Neuronal stem cell (in vitro differentiated cells): Measurements from ENCODE around the gene TLR2.
A peak's percentile ranks its signal among the peaks of the same experiment; 100 is the strongest.

Source experiments
- DNase-seq: peaks from one replicate; pipeline ENCODE4 v3.0.0-alpha.2; 2013; ENCODE audit warnings: low spot score
- H2AFZ ChIP-seq: one replicate; pipeline ENCODE4 v1.6.1; 2013; ENCODE audit warnings: mild to moderate bottlenecking, low read length, inconsistent platforms
- H2AK5ac ChIP-seq: 2 replicates; pipeline ENCODE4 v1.6.1; 2013; ENCODE audit warnings: low read depth, mild to moderate bottlenecking, inconsistent platforms, low read length, moderate library complexity, mixed read lengths
- H2BK120ac ChIP-seq: 2 replicates; pipeline ENCODE4 v1.6.1; 2013; ENCODE audit warnings: low read depth, mild to moderate bottlenecking, inconsistent platforms, low read length, moderate library complexity, mixed read lengths
- H2BK12ac ChIP-seq: one replicate; pipeline ENCODE4 v1.6.1; 2013; ENCODE audit warnings: low read length, inconsistent platforms
- H2BK15ac ChIP-seq: 2 replicates; pipeline ENCODE4 v1.6.1; 2013; ENCODE audit warnings: mild to moderate bottlenecking, low read length, inconsistent platforms, mixed read lengths
- H2BK5ac ChIP-seq: one replicate; pipeline ENCODE4 v1.6.1; 2013; ENCODE audit warnings: inconsistent platforms, mild to moderate bottlenecking, low read length, moderate library complexity
- H3K14ac ChIP-seq: one replicate; pipeline ENCODE4 v1.6.1; 2013; ENCODE audit warnings: low read length, inconsistent platforms
- H3K18ac ChIP-seq: 2 replicates; pipeline ENCODE4 v1.6.1; 2013; ENCODE audit warnings: low read length, inconsistent platforms
- H3K23ac ChIP-seq: 2 replicates; pipeline ENCODE4 v1.6.1; 2013; ENCODE audit warnings: low read depth, mild to moderate bottlenecking, mixed read lengths, low read length, inconsistent platforms; ENCODE audit not compliant: poor library complexity
- H3K27ac ChIP-seq: replicated peaks from 3 replicates; pipeline ENCODE4 v1.5.1; 2013; ENCODE audit warnings: low read length, inconsistent platforms
- H3K27me3 ChIP-seq, 3 experiments: 2 replicates each; pipeline ENCODE4 v1.6.1; 2013; ENCODE audit warnings: low read length in 3 of 3, mild to moderate bottlenecking in 2 of 3, inconsistent platforms in 1 of 3, low read depth in 1 of 3, mixed read lengths in 1 of 3, moderate library complexity in 1 of 3; ENCODE audit not compliant: control insufficient read depth in 3 of 3, insufficient read depth in 3 of 3
- H3K36me3 ChIP-seq, 2 donors: replicated peaks in 1 of 2; 2 replicates each; pipeline ENCODE4 v1.6.1; 2013; ENCODE audit warnings: low read length in 2 of 2; ENCODE audit not compliant: control insufficient read depth in 2 of 2, insufficient read depth in 2 of 2
- H3K4ac ChIP-seq: 2 replicates; pipeline ENCODE4 v1.6.1; 2013; ENCODE audit warnings: inconsistent platforms, mild to moderate bottlenecking, low read length, moderate library complexity
- H3K4me1 ChIP-seq, 2 donors: 1 replicate in 1 of 2; 2 replicates in 1 of 2; pipeline ENCODE4 v1.6.1; 2013; ENCODE audit warnings: low read length in 2 of 2, low read depth in 1 of 2; ENCODE audit not compliant: control insufficient read depth in 2 of 2, insufficient read depth in 1 of 2
- H3K4me2 ChIP-seq: one replicate; pipeline ENCODE4 v1.6.1; 2013; ENCODE audit warnings: mild to moderate bottlenecking, low read length, inconsistent platforms; ENCODE audit not compliant: insufficient read depth, poor library complexity, severe bottlenecking
- H3K4me3 ChIP-seq, 2 donors: 2 replicates each; pipeline ENCODE4 v1.5.1; 2013; ENCODE audit warnings: low read length in 2 of 2, mild to moderate bottlenecking in 2 of 2, inconsistent platforms in 1 of 2, moderate library complexity in 1 of 2
- H3K79me1 ChIP-seq: one replicate; pipeline ENCODE4 v1.6.1; 2013; ENCODE audit warnings: low read depth, mild to moderate bottlenecking, inconsistent platforms, low read length, moderate library complexity
- H3K9ac ChIP-seq: one replicate; pipeline ENCODE4 v1.6.1; 2013; ENCODE audit warnings: mild to moderate bottlenecking, low read depth, low read length, inconsistent platforms; ENCODE audit not compliant: poor library complexity
- H3K9me3 ChIP-seq, 2 donors: replicated peaks in 1 of 2; 2 replicates each; pipeline versions ENCODE3 to v1.6.1; 2013; ENCODE audit warnings: low read length in 2 of 2, mild to moderate bottlenecking in 2 of 2, inconsistent platforms in 1 of 2, low read depth in 1 of 2, mixed read lengths in 1 of 2, moderate library complexity in 1 of 2; ENCODE audit not compliant: control insufficient read depth in 2 of 2, insufficient read depth in 1 of 2
- H4K8ac ChIP-seq: one replicate; pipeline ENCODE4 v1.6.1; 2013; ENCODE audit warnings: low read depth, mild to moderate bottlenecking, inconsistent platforms, low read length, moderate library complexity
- H4K91ac ChIP-seq: one replicate; pipeline ENCODE4 v1.6.1; 2013; ENCODE audit warnings: low read length, low read depth, mild to moderate bottlenecking, inconsistent platforms; ENCODE audit not compliant: poor library complexity
- WGBS, 2 donors: extraction: QIAGEN DNeasy Blood & Tissue Kit; methylation state at CpG; one replicate each; pipeline ENCODE4 v1.1.7; 2013; ENCODE audit warnings: missing lambda C conversion rate in 2 of 2, mixed read lengths in 1 of 2; ENCODE audit not compliant: insufficient read length in 2 of 2, insufficient replicate concordance in 1 of 2; ENCODE audit errors: extremely low coverage in 2 of 2; 5-methylcytosine and 5-hydroxymethylcytosine counted together

TLR2 gene

DNA sequence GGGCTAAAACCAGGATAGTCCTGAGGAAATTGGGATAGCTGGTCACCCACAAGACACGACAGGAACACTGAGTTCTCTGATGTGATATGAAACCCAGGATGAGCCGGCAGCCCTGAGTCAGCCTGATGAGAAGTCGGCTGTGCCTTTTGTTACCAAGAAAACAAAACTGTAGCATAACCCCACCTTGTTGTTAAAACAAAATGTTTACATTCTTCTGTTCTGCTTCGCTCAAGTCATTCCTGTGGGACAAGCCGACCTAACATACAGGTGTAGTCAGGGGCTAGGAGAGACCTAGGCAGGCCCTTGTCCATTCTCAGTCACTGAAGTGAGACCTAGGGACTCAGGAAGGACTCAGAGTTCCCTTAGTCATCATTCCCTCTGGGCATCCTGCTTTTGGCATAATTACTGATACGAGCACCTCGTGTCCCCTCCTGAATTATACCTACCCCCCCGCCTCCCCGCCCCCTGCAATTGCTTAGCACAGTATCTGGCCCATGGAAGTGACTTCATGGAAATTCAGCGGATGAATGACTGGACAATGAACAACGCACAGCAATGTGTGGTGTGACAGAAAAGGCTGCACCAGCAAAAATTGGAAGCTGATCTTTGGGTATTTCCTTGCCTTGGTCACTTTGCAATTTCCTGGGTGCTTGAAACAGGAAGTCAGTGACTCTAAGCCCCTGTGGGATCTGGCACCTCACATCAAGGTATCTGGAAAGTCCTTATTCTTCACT, 31.9 kb upstream of the TLR2 start:
- H2BK120ac ChIP-seq = no peak overlapping the region
- no peak overlapping the region for H3K9ac ChIP-seq
- no peak overlapping the region for H4K8ac ChIP-seq
- H3K4me2 ChIP-seq = no peak overlapping the region
- no peak overlapping the region for H2BK5ac ChIP-seq
- H3K23ac ChIP-seq = no peak overlapping the region
- H3K9me3 ChIP-seq = no peaks in the 10 kb centered on the region
- DNase-seq = no peak
- H3K14ac ChIP-seq = no peak overlapping the region
- no peak overlapping the region for H3K4me3 ChIP-seq
- peaks cover 0 to 6% (median 0%) of the 10 kb centered on the region in 3 experiments for H3K27me3 ChIP-seq
- no peaks in the 10 kb centered on the region for H3K79me1 ChIP-seq
- H2BK15ac ChIP-seq = no peak overlapping the region
- no CpG with 5 or more reads among the region's 11 CpGs for WGBS, 2 donors
- H2AK5ac ChIP-seq = no peak overlapping the region
- no peak overlapping the region for H3K18ac ChIP-seq
- H2BK12ac ChIP-seq = no peak overlapping the region
- no peak overlapping the region for H3K27ac ChIP-seq
- no peaks in the 10 kb centered on the region for H3K36me3 ChIP-seq
- H4K91ac ChIP-seq = no peak overlapping the region
- peak overlapping the region; percentile 66 for H2AFZ ChIP-seq
- no peak overlapping the region for H3K4ac ChIP-seq
- peaks cover 3 to 6% of the 10 kb centered on the region in 2 donors for H3K4me1 ChIP-seq

- no peak for DNase-seq
- Histone ChIP-seq H3K27ac (no peak overlapping the region), H3K27me3 (peaks cover 0 to 10% (median 0%) of the 10 kb centered on the region in 3 experiments), H2AK5ac (no peak overlapping the region), H3K4me2 (no peak overlapping the region), H3K9me3 (no peaks in the 10 kb centered on the region), H3K4me1 (peaks cover 3 to 4% of the 10 kb centered on the region in 2 donors), H3K79me1 (no peaks in the 10 kb centered on the region), H3K4ac (no peak overlapping the region), H3K14ac (no peak overlapping the region), H3K9ac (no peak overlapping the region), H2AFZ (no peak overlapping the region), H4K8ac (no peak overlapping the region), H2BK5ac (no peak overlapping the region), H3K18ac (no peak overlapping the region), H3K36me3 (no peaks in the 10 kb centered on the region), H3K23ac (no peak overlapping the region), H4K91ac (no peak overlapping the region), H2BK12ac (no peak overlapping the region), H2BK120ac (no peak overlapping the region), H2BK15ac (no peak overlapping the region), H3K4me3 (no peak overlapping the region)
- no CpG with 5 or more reads among the region's 4 CpGs for WGBS, 2 donors
These were observed 29.0 kb upstream of the TLR2 start for GRCh38 chr4:153655002-153655541.

- Histone ChIP-seq H3K18ac (no peak overlapping the region), H2BK12ac (no peak overlapping the region), H2AFZ (no peak overlapping the region), H2AK5ac (no peak overlapping the region), H3K4ac (no peak overlapping the region), H4K91ac (no peak overlapping the region), H2BK15ac (no peak overlapping the region), H3K9me3 (no peaks in the 10 kb centered on the region), H2BK120ac (no peak overlapping the region), H3K9ac (no peak overlapping the region), H3K23ac (no peak overlapping the region), H3K36me3 (no peaks in the 10 kb centered on the region), H3K27me3 (peaks cover 0 to 10% (median 0%) of the 10 kb centered on the region in 3 experiments), H3K4me2 (no peak overlapping the region), H3K4me3 (no peak overlapping the region), H3K4me1 (peaks cover 3 to 4% of the 10 kb centered on the region in 2 donors), H3K14ac (no peak overlapping the region), H3K27ac (no peak overlapping the region), H4K8ac (no peak overlapping the region), H2BK5ac (no peak overlapping the region), H3K79me1 (no peaks in the 10 kb centered on the region)
- no peak for DNase-seq
- WGBS, 2 donors = no CpG with 5 or more reads among the region's 4 CpGs
These were observed 28.2 kb upstream of the TLR2 start for GRCh38 chr4:153655928-153656327.

GRCh38 chr4:153661215-153661822, 22.8 kb upstream of the TLR2 start:
- H2AK5ac ChIP-seq = no peak overlapping the region
- no peak overlapping the region for H3K14ac ChIP-seq
- H3K27ac ChIP-seq = no peak overlapping the region
- H3K9ac ChIP-seq = no peak overlapping the region
- H3K4me3 ChIP-seq = no peak overlapping the region
- no peak overlapping the region for H2AFZ ChIP-seq
- H3K4me2 ChIP-seq = no peak overlapping the region
- no peaks in the 10 kb centered on the region for H3K79me1 ChIP-seq
- DNase-seq = no peak
- peaks cover 0 to 4% of the 10 kb centered on the region in 2 donors for H3K9me3 ChIP-seq
- no peak overlapping the region for H3K18ac ChIP-seq
- no peaks in the 10 kb centered on the region for H3K4me1 ChIP-seq
- H4K8ac ChIP-seq = no peak overlapping the region
- H3K23ac ChIP-seq = no peak overlapping the region
- H2BK5ac ChIP-seq = no peak overlapping the region
- H4K91ac ChIP-seq = no peak overlapping the region
- H3K36me3 ChIP-seq = no peaks in the 10 kb centered on the region
- no peak overlapping the region for H3K4ac ChIP-seq
- H2BK12ac ChIP-seq = no peak overlapping the region
- WGBS, 2 donors = no CpG with 5 or more reads among the region's 6 CpGs
- H3K27me3 ChIP-seq = peaks cover 0 to 7% (median 0%) of the 10 kb centered on the region in 3 experiments
- no peak overlapping the region for H2BK120ac ChIP-seq
- no peak overlapping the region for H2BK15ac ChIP-seq
